ENCODE measurements around the gene ADAMTS14. TPM values are rescaled to one million over a fixed set of nuclear protein-coding genes. Genes with fewer than 3 reads are reported as not detected.

Gene ADAMTS14
- total RNA-seq, 2 experiments from 2014 or later = not detected

DNA sequence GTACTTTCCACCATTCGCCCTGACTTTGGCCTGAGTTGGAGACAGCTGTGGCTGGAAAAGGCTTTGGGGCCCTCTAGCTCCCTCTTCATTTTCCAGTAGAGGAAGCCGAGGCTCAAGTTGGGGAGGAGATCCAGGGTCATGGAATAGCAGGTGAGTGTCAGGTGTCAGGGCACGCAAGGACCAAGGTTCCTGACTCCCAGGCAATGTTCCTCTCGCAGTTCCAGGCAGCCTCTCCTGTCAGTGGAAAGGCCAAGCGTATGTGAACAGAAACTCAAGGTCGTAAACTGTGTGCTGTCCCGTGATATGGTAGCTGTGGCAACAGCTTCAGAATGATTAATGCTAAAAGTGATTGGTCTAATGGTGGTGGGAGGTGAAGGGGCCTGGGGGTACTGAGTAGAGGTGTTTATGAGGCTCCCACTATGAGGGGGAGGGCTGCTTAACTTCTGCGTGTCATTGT lies 13.2 kb downstream of the ADAMTS14 start:
- H3K9me3 ChIP-seq (ENCODE audit: control insufficient read depth in 1 of 2, insufficient read depth in 1 of 2, low read length in 2 of 2) = no peaks in the 10 kb centered on the region
- no peak overlapping the region for H3K4me3 Mint-ChIP-seq
- no peaks in the 10 kb centered on the region for H3K4me1 Mint-ChIP-seq (ENCODE audit: low read depth)
- no peak overlapping the region for H3K27ac ChIP-seq (ENCODE audit: low read depth in 1 of 2, low read length in 2 of 2)
- no peaks in the 10 kb centered on the region for H3K36me3 ChIP-seq (ENCODE audit: insufficient read depth, low read length)
- DNase-seq (no peak), ATAC-seq (ENCODE audit: poor library complexity) (no peak)
- H3K36me3 Mint-ChIP-seq (ENCODE audit: low read depth) = no peaks in the 10 kb centered on the region
- H3K27me3 ChIP-seq (ENCODE audit: control insufficient read depth in 1 of 2, insufficient read depth in 2 of 2, low read length in 2 of 2) = no peaks in the 10 kb centered on the region
- no peak overlapping the region for H3K27ac Mint-ChIP-seq
- POLR2A ChIA-PET = no interaction called here
- H3K4me3 ChIP-seq (ENCODE audit: low read length) = no peak overlapping the region
- H3K4me1 ChIP-seq (ENCODE audit: insufficient read depth, low read length) = no peaks in the 10 kb centered on the region
- CTCF ChIA-PET = no interaction called here
- no peaks in the 10 kb centered on the region for H3K9me3 Mint-ChIP-seq
- no peaks in the 10 kb centered on the region for H3K27me3 Mint-ChIP-seq
- TF ChIP-seq, protein P1, sequence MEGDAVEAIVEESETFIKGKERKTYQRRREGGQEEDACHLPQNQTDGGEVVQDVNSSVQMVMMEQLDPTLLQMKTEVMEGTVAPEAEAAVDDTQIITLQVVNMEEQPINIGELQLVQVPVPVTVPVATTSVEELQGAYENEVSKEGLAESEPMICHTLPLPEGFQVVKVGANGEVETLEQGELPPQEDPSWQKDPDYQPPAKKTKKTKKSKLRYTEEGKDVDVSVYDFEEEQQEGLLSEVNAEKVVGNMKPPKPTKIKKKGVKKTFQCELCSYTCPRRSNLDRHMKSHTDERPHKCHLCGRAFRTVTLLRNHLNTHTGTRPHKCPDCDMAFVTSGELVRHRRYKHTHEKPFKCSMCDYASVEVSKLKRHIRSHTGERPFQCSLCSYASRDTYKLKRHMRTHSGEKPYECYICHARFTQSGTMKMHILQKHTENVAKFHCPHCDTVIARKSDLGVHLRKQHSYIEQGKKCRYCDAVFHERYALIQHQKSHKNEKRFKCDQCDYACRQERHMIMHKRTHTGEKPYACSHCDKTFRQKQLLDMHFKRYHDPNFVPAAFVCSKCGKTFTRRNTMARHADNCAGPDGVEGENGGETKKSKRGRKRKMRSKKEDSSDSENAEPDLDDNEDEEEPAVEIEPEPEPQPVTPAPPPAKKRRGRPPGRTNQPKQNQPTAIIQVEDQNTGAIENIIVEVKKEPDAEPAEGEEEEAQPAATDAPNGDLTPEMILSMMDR (IDR thresholded peaks at IDR 0.05) = no peak
- intact Hi-C loops (cut with DNase I, micrococcal nuclease) = no loop called here

DNA sequence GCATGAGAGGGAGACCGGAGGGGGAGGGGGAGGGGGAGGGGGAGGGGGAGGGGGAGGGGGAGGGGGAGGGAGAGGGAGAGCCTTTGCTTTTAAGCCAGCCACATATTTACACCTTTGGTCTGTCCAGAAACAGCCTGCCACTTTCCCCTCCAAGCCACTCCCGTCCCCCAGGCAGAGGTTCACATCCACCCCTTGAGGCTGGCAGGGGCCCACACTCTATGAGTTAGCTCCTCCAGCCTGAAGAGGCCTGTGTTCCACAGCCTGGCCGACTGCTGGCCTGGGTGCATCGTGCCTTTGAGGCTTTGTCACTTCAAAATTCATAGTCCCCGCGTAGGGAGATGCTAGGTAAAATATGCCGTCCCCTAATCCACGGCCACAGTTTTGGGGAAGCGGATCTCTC lies 16.5 kb downstream of the ADAMTS14 start:
- Mint-ChIP-seq H3K36me3 (ENCODE audit: low read depth) (no peaks in the 10 kb centered on the region), H3K9me3 (no peaks in the 10 kb centered on the region), H3K27ac (no peak overlapping the region), H3K4me1 (ENCODE audit: low read depth) (no peaks in the 10 kb centered on the region), H3K4me3 (no peak overlapping the region), H3K27me3 (no peaks in the 10 kb centered on the region)
- CTCF ChIA-PET = no interaction called here
- no peaks in the 10 kb centered on the region for H3K36me3 ChIP-seq (ENCODE audit: insufficient read depth, low read length)
- POLR2A ChIA-PET = no interaction called here
- intact Hi-C loops (cut with DNase I, micrococcal nuclease) = no loop called here
- no peaks in the 10 kb centered on the region for H3K9me3 ChIP-seq (ENCODE audit: control insufficient read depth in 1 of 2, insufficient read depth in 1 of 2, low read length in 2 of 2)
- DNase-seq (no peak), ATAC-seq (ENCODE audit: poor library complexity) (no peak)
- TF ChIP-seq, protein P1 (IDR thresholded peaks at IDR 0.05) = no peak
- no peak overlapping the region for H3K27ac ChIP-seq (ENCODE audit: low read depth in 1 of 2, low read length in 2 of 2)
- H3K4me1 ChIP-seq (ENCODE audit: insufficient read depth, low read length) = no peaks in the 10 kb centered on the region
- H3K27me3 ChIP-seq (ENCODE audit: control insufficient read depth in 1 of 2, insufficient read depth in 2 of 2, low read length in 2 of 2) = no peaks in the 10 kb centered on the region
- H3K4me3 ChIP-seq (ENCODE audit: low read length) = no peak overlapping the region

DNA sequence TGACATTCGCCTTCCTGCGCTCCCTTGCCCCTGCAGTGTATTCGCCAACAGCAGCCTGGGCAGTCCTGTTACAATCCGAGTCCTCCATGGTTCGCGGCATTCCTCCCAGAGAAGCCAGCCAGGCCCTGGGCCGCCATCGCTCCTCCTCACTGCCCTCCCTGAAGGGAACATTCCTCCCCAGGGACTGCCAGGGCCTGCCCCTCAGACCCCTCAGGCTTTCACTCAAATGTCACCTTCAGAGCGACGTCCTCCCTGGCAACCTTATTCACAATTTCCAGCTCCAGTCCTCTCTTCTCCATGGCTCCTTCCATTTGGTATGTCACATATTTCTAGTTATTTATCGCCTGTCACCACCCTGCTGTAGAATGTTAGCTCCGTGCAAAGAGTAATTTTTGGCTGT lies 17.4 kb downstream of the ADAMTS14 start:
- Mint-ChIP-seq H3K9me3 (no peaks in the 10 kb centered on the region), H3K4me3 (no peak overlapping the region), H3K27ac (no peak overlapping the region), H3K27me3 (no peaks in the 10 kb centered on the region), H3K4me1 (ENCODE audit: low read depth) (no peaks in the 10 kb centered on the region), H3K36me3 (ENCODE audit: low read depth) (no peaks in the 10 kb centered on the region)
- Histone ChIP-seq H3K4me3 (ENCODE audit: low read length) (no peak overlapping the region), H3K27me3 (ENCODE audit: control insufficient read depth in 1 of 2, insufficient read depth in 2 of 2, low read length in 2 of 2) (no peaks in the 10 kb centered on the region), H3K4me1 (ENCODE audit: insufficient read depth, low read length) (no peaks in the 10 kb centered on the region), H3K27ac (ENCODE audit: low read depth in 1 of 2, low read length in 2 of 2) (no peak overlapping the region), H3K36me3 (ENCODE audit: insufficient read depth, low read length) (no peaks in the 10 kb centered on the region), H3K9me3 (ENCODE audit: control insufficient read depth in 1 of 2, insufficient read depth in 1 of 2, low read length in 2 of 2) (no peaks in the 10 kb centered on the region)
- TF ChIP-seq, protein P1 (IDR thresholded peaks at IDR 0.05) = no peak
- ATAC-seq (ENCODE audit: poor library complexity) (no peak), DNase-seq (no peak)
- intact Hi-C loops (cut with DNase I, micrococcal nuclease) = no loop called here
- ChIA-PET CTCF (no interaction called here), POLR2A (no interaction called here)
